HAP-1 (cell line): ENCODE results near the gene DDX19B.

ENCODE experiments used
- DNase-seq, 2 experiments: peaks; one replicate each; pipeline ENCODE4 v3.0.0-alpha.2; 2016 to 2020; ENCODE audit warnings: low spot score in 2 of 2
- H3K27me3 ChIP-seq: fragments of 250-450 bp; sonication (Bioruptor Pico); 2 replicates; pipeline ENCODE4 v1.5.1; 2020; ENCODE audit warnings: low read depth, mild to moderate bottlenecking, moderate library complexity
- H3K36me3 ChIP-seq: fragments of 250-450 bp; sonication (Bioruptor Pico); replicated peaks from 2 replicates; pipeline ENCODE4 v1.5.1; 2020; ENCODE audit warnings: mild to moderate bottlenecking
- H3K4me1 ChIP-seq: fragments of 250-450 bp; sonication (Bioruptor Pico); 2 replicates; pipeline ENCODE4 v1.5.1; 2020; ENCODE audit warnings: mild to moderate bottlenecking
- H3K4me3 ChIP-seq: fragments of 250-450 bp; sonication (Bioruptor Pico); 2 replicates; pipeline ENCODE4 v1.5.1; 2020; ENCODE audit warnings: mild to moderate bottlenecking, moderate library complexity
- H3K9me3 ChIP-seq: fragments of 250-450 bp; sonication (Bioruptor Pico); 2 replicates; pipeline ENCODE4 v1.5.1; 2020; ENCODE audit warnings: mild to moderate bottlenecking, moderate library complexity
- in situ Hi-C: fragments of 300-500 bp; cut with MboI; formaldehyde crosslinking; loops from 3 replicates; pipeline ENCODE4 v1.14.3; 2020; ENCODE audit warnings: low sequenced_read_pairs, inconsistent platforms, mixed read lengths

DDX19B gene

GRCh38 chr16:70381604-70382342 is 82.8 kb downstream of the DDX19B start:
- no peaks in the 10 kb centered on the region for H3K9me3 ChIP-seq
- no peaks in the 10 kb centered on the region for H3K27me3 ChIP-seq
- peaks cover 3% of the 10 kb centered on the region for H3K4me1 ChIP-seq
- in situ Hi-C loops = no loop called here
- DNase-seq = no peak
- peaks cover 19% of the 10 kb centered on the region for H3K36me3 ChIP-seq
- H3K4me3 ChIP-seq = peak overlapping the region; percentile 77

DNA sequence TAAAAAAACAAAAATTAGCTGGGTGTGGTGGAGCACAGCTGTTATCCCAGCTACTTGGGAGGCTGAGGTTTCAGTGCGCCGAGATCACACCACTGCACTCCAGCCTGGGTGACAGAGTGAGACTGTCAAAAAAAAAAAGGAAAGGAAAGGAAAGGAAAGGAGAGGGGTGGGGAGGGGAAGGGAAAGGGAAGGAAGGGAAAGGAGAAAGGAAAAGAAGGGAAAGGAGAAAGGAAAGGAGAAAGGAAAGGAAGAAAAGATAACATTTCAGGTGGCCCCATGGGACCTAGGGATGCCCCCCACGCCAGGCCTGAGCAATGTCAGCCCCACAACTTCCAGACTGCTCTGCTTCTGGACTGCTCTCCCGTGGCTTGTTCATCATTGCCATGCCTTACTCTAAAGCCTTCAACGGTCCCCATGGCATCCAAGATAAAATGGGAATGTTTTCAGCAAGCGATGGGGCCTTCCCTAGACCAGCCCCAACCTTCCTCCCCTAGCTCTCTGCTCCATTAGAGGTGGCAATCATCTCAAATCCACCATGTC is 84.5 kb downstream of the DDX19B start:
- Histone ChIP-seq H3K9me3 (no peaks in the 10 kb centered on the region), H3K27me3 (no peaks in the 10 kb centered on the region), H3K4me3 (no peak overlapping the region), H3K4me1 (peaks cover 3% of the 10 kb centered on the region), H3K36me3 (peaks cover 23% of the 10 kb centered on the region)
- no peak for DNase-seq
- in situ Hi-C loops = no loop called here
